HepG2 (cell line): ENCODE results near the gene VEGFB. TPM values are rescaled to one million over a fixed set of nuclear protein-coding genes. Genes with fewer than 3 reads are reported as not detected.
A peak's percentile ranks its signal among the peaks of the same experiment; 100 is the strongest.

Experiments used
- AKAP8 ChIP-seq: sonication (generic); formaldehyde crosslinking; IDR thresholded peaks from 2 replicates; pipeline ENCODE4 v1.5.1; 2020; ENCODE audit warnings: mild to moderate bottlenecking, missing genetic modification reagents
- EED ChIP-seq: sonication (generic); formaldehyde crosslinking; IDR thresholded peaks from 2 replicates; pipeline ENCODE4 v1.5.0; 2020; ENCODE audit warnings: mild to moderate bottlenecking, missing genetic modification reagents
- ERF ChIP-seq: IDR thresholded peaks from 2 replicates; pipeline ENCODE4 v1.6.1; 2018; ENCODE audit warnings: missing biosample characterization, missing genetic modification reagents
- HOXA3 ChIP-seq: sonication (generic); formaldehyde crosslinking; IDR thresholded peaks from 2 replicates; pipeline ENCODE4 v1.5.0; 2020; ENCODE audit warnings: missing genetic modification reagents
- ISL2 ChIP-seq: sonication (generic); formaldehyde crosslinking; IDR thresholded peaks from 2 replicates; pipeline ENCODE4 v1.5.0; 2020; ENCODE audit warnings: missing genetic modification reagents
- MIER3 ChIP-seq: IDR thresholded peaks from 2 replicates; pipeline ENCODE4 v1.6.1; 2016; ENCODE audit warnings: missing compliant biosample characterization, borderline replicate concordance
- MYNN ChIP-seq: sonication (generic); formaldehyde crosslinking; IDR thresholded peaks from 2 replicates; pipeline ENCODE4 v1.4.0; 2020; ENCODE audit warnings: mild to moderate bottlenecking, low read depth, missing genetic modification reagents
- NRL ChIP-seq: sonication (generic); formaldehyde crosslinking; IDR thresholded peaks from 2 replicates; pipeline ENCODE4 v1.5.0; 2020; ENCODE audit warnings: missing genetic modification reagents, mild to moderate bottlenecking, moderate library complexity, borderline replicate concordance
- PHF5A ChIP-seq: IDR thresholded peaks from one replicate; pipeline ENCODE4 v1.6.1; 2018; ENCODE audit warnings: low read depth, missing genetic modification reagents; ENCODE audit not compliant: unreplicated experiment
- POLR2A ChIP-seq, 2 experiments: IDR thresholded peaks; 2 replicates each; pipeline ENCODE4 v1.6.1; 2011; ENCODE audit warnings: low read depth in 2 of 2, low read length in 2 of 2, mild to moderate bottlenecking in 1 of 2, moderate library complexity in 1 of 2; ENCODE audit not compliant: insufficient read depth in 1 of 2
- RAD51 ChIP-seq: fragments of 450-650 bp; IDR thresholded peaks from 2 replicates; pipeline ENCODE4 v1.6.1; 2016; ENCODE audit warnings: borderline replicate concordance
- RCOR2 ChIP-seq: IDR thresholded peaks from 2 replicates; pipeline ENCODE4 v1.6.1; 2016; ENCODE audit warnings: missing biosample characterization, missing genetic modification reagents
- SP4 ChIP-seq: sonication (generic); formaldehyde crosslinking; IDR thresholded peaks from 2 replicates; pipeline ENCODE4 v1.8.1; 2023; ENCODE audit warnings: mild to moderate bottlenecking, missing genetic modification reagents
- U2AF1 ChIP-seq: fragments of 200-400 bp; formaldehyde crosslinking; optimal IDR thresholded peaks from 2 replicates; pipeline ENCODE3; 2017; ENCODE audit warnings: mild to moderate bottlenecking, low read depth, low read length
- ZBTB4 ChIP-seq: sonication (generic); formaldehyde crosslinking; IDR thresholded peaks from 2 replicates; pipeline ENCODE4 v1.4.0; 2020; ENCODE audit warnings: missing genetic modification reagents, mild to moderate bottlenecking, borderline replicate concordance
- ZFP41 ChIP-seq: sonication (generic); formaldehyde crosslinking; IDR thresholded peaks from 2 replicates; pipeline ENCODE4 v1.4.0; 2020; ENCODE audit warnings: mild to moderate bottlenecking, missing genetic modification reagents, borderline replicate concordance
- ZFP91 ChIP-seq: sonication (generic); formaldehyde crosslinking; IDR thresholded peaks from 2 replicates; pipeline ENCODE4 v1.9.0; 2022; ENCODE audit warnings: missing genetic modification reagents, mild to moderate bottlenecking, borderline replicate concordance
- ZNF12 ChIP-seq: sonication (generic); formaldehyde crosslinking; IDR thresholded peaks from 2 replicates; pipeline ENCODE4 v1.5.0; 2020; ENCODE audit warnings: missing genetic modification reagents
- ZNF335 ChIP-seq: sonication (generic); formaldehyde crosslinking; IDR thresholded peaks from 2 replicates; pipeline ENCODE4 v1.4.0; 2020; ENCODE audit warnings: missing genetic modification reagents
- ZNF33B ChIP-seq: sonication (generic); formaldehyde crosslinking; IDR thresholded peaks from 2 replicates; pipeline ENCODE4 v1.5.1; 2020; ENCODE audit warnings: mild to moderate bottlenecking, missing genetic modification reagents
- ZNF382 ChIP-seq: sonication (generic); formaldehyde crosslinking; IDR thresholded peaks from 2 replicates; pipeline ENCODE4 v1.5.0; 2020; ENCODE audit warnings: missing genetic modification reagents, mild to moderate bottlenecking, borderline replicate concordance
- ZNF672 ChIP-seq: sonication (generic); formaldehyde crosslinking; IDR thresholded peaks from 2 replicates; pipeline ENCODE4 v1.8.1; 2022; ENCODE audit warnings: missing genetic modification reagents
- ZNF691 ChIP-seq: sonication (generic); formaldehyde crosslinking; IDR thresholded peaks from 2 replicates; pipeline ENCODE4 v1.4.0; 2020; ENCODE audit warnings: missing genetic modification reagents, low read depth, mild to moderate bottlenecking, borderline replicate concordance
- ZNF883 ChIP-seq: sonication (generic); formaldehyde crosslinking; IDR thresholded peaks from 2 replicates; pipeline ENCODE4 v1.5.1; 2020; ENCODE audit warnings: mild to moderate bottlenecking, missing genetic modification reagents; ENCODE audit errors: not compliant biosample characterization
- ZSCAN22 ChIP-seq: sonication (generic); formaldehyde crosslinking; IDR thresholded peaks from 2 replicates; pipeline ENCODE4 v1.4.0; 2020; ENCODE audit warnings: mild to moderate bottlenecking, missing genetic modification reagents
- ZSCAN9 ChIP-seq: IDR thresholded peaks from 2 replicates; pipeline ENCODE4 v1.6.1; 2016; ENCODE audit warnings: borderline replicate concordance
- polyA plus RNA-seq, 8 experiments: library from polyadenylated mRNA; depleted of rRNA in 3 of 8; stranded (reverse) in 7 of 8; unstranded in 1 of 8; fragments of >200 nt; fragmentation: Illumina TruSeq in 4 of 8; extraction: Trizol in 4 of 8; gene quantifications; 2 replicates each; pipeline versions ENCODE4 v1.2.1 to v1.2.3, GENCODE V29; 2011 to 2016; ENCODE audit warnings: low read depth in 4 of 8, missing spikeins in 1 of 8, mixed read lengths in 1 of 8; ENCODE audit not compliant: insufficient read depth in 1 of 8
- total RNA-seq, 5 experiments: library from RNA; depleted of rRNA; stranded (reverse); fragments of >200 nt; fragmentation: Illumina TruSeq; extraction: Trizol; gene quantifications; 2 replicates each; pipeline ENCODE4 v1.2.3, GENCODE V29; 2016; ENCODE audit warnings: low read depth in 1 of 5

VEGFB gene
- total and polyA plus RNA-seq, 2 of the 13 experiments (the other 11 are each of a cell fraction or from before 2014, with no cell fraction given): 9.0 to 11.3 TPM

DNA sequence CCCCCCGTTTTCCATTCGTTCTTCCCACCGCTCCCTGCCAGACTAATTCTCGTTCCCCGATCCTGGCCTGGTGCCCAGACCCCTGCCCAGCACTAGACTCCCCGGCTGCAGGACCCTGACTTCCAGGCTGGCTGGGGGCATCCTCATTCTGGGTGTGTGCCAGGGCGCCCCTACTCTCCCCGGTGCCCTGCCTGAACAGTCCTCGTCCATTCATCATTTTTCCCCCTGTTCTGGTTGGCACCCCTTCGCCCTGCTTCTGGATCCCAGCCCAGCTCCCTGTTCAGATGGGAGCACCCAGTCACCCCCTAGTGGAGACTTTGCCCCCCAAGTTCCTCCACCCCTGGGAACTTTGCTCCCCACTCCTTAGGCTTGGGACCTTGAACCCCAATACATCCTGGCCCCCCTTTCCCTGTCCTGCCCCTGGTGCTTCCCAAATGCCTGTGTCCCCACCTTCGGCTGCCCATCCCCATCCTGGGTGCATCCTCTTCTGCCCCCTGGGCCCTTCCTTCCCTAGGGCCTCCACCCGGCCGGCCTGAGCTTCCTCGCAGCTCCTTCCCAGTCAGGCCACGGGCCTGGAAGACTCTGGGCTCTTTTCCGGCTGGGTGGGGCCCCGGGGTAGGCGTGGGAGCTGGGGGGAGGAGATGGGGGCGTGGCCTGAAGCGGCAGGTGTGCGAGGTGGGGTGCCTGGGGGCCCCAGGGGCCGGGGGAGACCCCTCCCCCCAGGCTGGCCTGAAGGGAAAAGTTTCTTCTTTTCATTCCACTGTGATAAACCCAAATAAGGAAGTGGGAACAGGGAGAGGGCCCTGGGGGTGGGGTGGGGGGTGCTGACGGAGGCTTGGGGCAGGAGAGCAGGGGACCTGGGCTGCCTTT lies 17.9 kb downstream of the VEGFB start (continued):
- TF ChIP-seq ZBTB4 (CRISPR knock-in tag) (no peak), ZNF691 (CRISPR knock-in tag) (no peak; the same call in 1 of the 2 replicates), ZSCAN9 (no peak), ZNF335 (no peak), SP4 (CRISPR knock-in tag) (no peak), ZFP91 (CRISPR knock-in tag) (no peak), RCOR2 (CRISPR knock-in tag) (no peak), RAD51 (no peak), PHF5A (CRISPR knock-in tag) (no peak), ZNF12 (CRISPR knock-in tag) (no peak), ISL2 (CRISPR knock-in tag) (no peak), EED (no peak), ZSCAN22 (CRISPR knock-in tag) (no peak), ZNF672 (CRISPR knock-in tag) (no peak), ZNF33B (CRISPR knock-in tag) (no peak), MIER3 (no peak), ZNF382 (CRISPR knock-in tag) (no peak), ZFP41 (CRISPR knock-in tag) (no peak), ERF (no peak), U2AF1 (no peak), POLR2A (IDR thresholded peaks at IDR 0.05; ENCODE audit: insufficient read depth in 1 of 2, low read depth in 2 of 2, low read length in 2 of 2) (no peak), NRL (CRISPR knock-in tag) (0 out of 2 replicates have a peak, but pooled peaks have one; percentile 23), MYNN (CRISPR knock-in tag) (no peak), HOXA3 (CRISPR knock-in tag) (no peak), ZNF883 (no peak), AKAP8 (no peak)
